Measurements from ENCODE around the gene VSIG4. TPM values are rescaled to one million over a fixed set of nuclear protein-coding genes. Genes with fewer than 3 reads are reported as not detected.

VSIG4 gene
- total RNA-seq, 2 donors from 2014 or later = 28.0 to 71.6 TPM

GRCh38 chrX:65999029-65999562, 40.8 kb downstream of the VSIG4 start:
- no peaks in the 10 kb centered on the region for H3K27me3 ChIP-seq
- H3K27ac ChIP-seq = no peak overlapping the region
- no peaks in the 10 kb centered on the region for H3K36me3 ChIP-seq
- no peak overlapping the region for H3K4me3 ChIP-seq
- no peak for DNase-seq (ENCODE audit: low spot score)
- no peaks in the 10 kb centered on the region for H3K9me3 ChIP-seq
- TF ChIP-seq, protein P1, sequence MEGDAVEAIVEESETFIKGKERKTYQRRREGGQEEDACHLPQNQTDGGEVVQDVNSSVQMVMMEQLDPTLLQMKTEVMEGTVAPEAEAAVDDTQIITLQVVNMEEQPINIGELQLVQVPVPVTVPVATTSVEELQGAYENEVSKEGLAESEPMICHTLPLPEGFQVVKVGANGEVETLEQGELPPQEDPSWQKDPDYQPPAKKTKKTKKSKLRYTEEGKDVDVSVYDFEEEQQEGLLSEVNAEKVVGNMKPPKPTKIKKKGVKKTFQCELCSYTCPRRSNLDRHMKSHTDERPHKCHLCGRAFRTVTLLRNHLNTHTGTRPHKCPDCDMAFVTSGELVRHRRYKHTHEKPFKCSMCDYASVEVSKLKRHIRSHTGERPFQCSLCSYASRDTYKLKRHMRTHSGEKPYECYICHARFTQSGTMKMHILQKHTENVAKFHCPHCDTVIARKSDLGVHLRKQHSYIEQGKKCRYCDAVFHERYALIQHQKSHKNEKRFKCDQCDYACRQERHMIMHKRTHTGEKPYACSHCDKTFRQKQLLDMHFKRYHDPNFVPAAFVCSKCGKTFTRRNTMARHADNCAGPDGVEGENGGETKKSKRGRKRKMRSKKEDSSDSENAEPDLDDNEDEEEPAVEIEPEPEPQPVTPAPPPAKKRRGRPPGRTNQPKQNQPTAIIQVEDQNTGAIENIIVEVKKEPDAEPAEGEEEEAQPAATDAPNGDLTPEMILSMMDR (IDR thresholded peaks at IDR 0.05) = no peak
- no peaks in the 10 kb centered on the region for H3K4me1 ChIP-seq

DNA sequence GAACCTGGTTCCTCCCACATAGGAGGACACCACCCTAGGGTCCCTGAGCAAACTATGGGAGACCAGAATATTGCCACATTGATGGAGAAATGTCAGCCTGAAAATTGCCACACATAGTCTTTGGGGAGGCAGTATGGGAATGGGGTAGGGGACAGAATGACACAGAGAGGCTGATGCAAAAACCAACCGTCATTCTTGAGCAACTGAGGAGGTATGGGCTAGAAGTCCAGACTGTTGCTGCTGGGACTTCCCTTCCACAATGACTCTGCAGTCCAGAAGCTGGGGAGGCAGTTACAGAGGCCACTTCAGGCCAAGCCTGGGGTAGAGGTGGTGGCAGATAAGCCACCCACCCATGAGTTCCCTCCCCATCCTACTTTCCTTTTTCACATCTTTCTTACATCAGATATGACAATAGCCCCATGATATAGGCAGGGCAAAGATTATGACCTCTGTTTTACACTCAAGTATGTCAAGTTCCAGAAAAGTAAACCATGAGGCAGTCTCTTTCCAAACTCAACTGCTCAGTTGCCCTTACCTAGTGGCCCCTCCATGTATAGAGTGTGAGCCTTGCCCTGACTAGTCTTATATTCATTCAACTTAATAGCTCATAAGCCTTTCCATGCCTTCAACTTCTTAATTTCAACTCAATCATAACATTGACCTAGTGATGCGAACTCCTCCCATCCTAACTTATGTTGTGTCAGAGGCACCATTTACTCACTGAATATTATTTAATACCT, 41.7 kb downstream of the VSIG4 start:
- DNase-seq (ENCODE audit: low spot score) = no peak
- Histone ChIP-seq H3K36me3 (no peaks in the 10 kb centered on the region), H3K27ac (no peak overlapping the region), H3K4me1 (no peaks in the 10 kb centered on the region), H3K4me3 (no peak overlapping the region), H3K9me3 (no peaks in the 10 kb centered on the region), H3K27me3 (no peaks in the 10 kb centered on the region)
- TF ChIP-seq, protein P1 (IDR thresholded peaks at IDR 0.05) = no peak

- no peak for DNase-seq (ENCODE audit: low spot score)
- no peaks in the 10 kb centered on the region for H3K9me3 ChIP-seq
- TF ChIP-seq, protein P1 (IDR thresholded peaks at IDR 0.05) = no peak
Measured at GRCh38 chrX:65994519-65995506, 45.1 kb downstream of the VSIG4 start.

DNA sequence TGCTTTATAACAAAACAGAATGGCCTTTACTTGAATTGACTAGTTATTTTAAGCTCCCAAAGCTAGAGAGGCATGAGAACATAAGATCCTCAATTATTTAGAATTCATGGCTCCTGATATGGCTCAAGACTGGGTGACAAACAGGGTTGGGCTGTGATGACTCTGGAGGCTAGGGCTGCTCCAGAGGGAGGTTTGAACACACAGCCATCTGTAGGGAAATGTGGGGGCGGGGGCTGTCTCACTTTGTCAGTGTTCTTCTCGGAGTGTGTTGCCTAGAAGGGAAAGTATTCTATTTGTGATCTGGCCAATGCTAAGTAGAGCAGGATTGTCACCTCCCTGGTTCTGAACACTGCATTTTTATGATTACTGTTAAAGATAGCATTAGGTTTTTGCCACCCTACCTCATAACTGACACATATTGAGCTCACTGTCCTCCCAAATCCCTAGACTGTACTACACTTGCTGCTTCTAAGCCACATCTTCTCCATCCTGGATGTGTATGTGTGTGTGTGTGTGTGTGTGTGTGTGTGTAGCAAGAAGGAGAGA, 45.9 kb downstream of the VSIG4 start:
- H3K9me3 ChIP-seq = no peaks in the 10 kb centered on the region
- H3K36me3 ChIP-seq = no peaks in the 10 kb centered on the region
- H3K27me3 ChIP-seq = no peaks in the 10 kb centered on the region
- H3K4me1 ChIP-seq = no peaks in the 10 kb centered on the region
- H3K4me3 ChIP-seq = no peak overlapping the region
- TF ChIP-seq, protein P1 (IDR thresholded peaks at IDR 0.05) = no peak
- no peak overlapping the region for H3K27ac ChIP-seq
- no peak for DNase-seq (ENCODE audit: low spot score)

More at GRCh38 chrX:65994519-65995506, 45.1 kb downstream of the VSIG4 start:
- Histone ChIP-seq H3K27ac (no peak overlapping the region), H3K4me3 (no peak overlapping the region), H3K27me3 (no peaks in the 10 kb centered on the region), H3K4me1 (no peaks in the 10 kb centered on the region), H3K36me3 (no peaks in the 10 kb centered on the region)

- Histone ChIP-seq H3K27me3 (no peaks in the 10 kb centered on the region), H3K27ac (no peak overlapping the region), H3K4me1 (no peaks in the 10 kb centered on the region), H3K36me3 (no peaks in the 10 kb centered on the region), H3K9me3 (no peaks in the 10 kb centered on the region), H3K4me3 (no peak overlapping the region)
- TF ChIP-seq, protein P1 (IDR thresholded peaks at IDR 0.05) = no peak
- DNase-seq (ENCODE audit: low spot score) = no peak
Measured at GRCh38 chrX:65993332-65993731, 46.5 kb downstream of the VSIG4 start.
